BLaER1 treated with 17β-estradiol and CSF1 and Interleukin-3, amounts not matched to agents 10 nM and 100 nM (cell line): ENCODE results near the gene ALG11.
"Not testable (repeated sequence)": the region's sequence is repeated elsewhere in the genome, so short reads cannot be mapped to it uniquely, and the experiment has no call there.

ENCODE experiments used
- H3K27ac ChIP-seq, 11 experiments: shearing (Covaris generic); formaldehyde crosslinking; 2 replicates each; pipeline ENCODE4 v1.8.1; 2022
- H3K27me3 ChIP-seq, 11 experiments: shearing (Covaris generic); formaldehyde crosslinking; 2 replicates each; pipeline ENCODE4 v1.8.1; 2022
- H3K36me3 ChIP-seq, 11 experiments: shearing (Covaris generic); formaldehyde crosslinking; 2 replicates each; pipeline ENCODE4 v1.8.1; 2022
- H3K4me1 ChIP-seq, 10 experiments: shearing (Covaris generic); formaldehyde crosslinking; 2 replicates each; pipeline ENCODE4 v1.8.1; 2022
- H3K4me2 ChIP-seq, 11 experiments: shearing (Covaris generic); formaldehyde crosslinking; 2 replicates each; pipeline ENCODE4 v1.8.1; 2022
- H3K4me3 ChIP-seq, 10 experiments: shearing (Covaris generic); formaldehyde crosslinking; 2 replicates each; pipeline ENCODE4 v1.8.1; 2022
- H3K9ac ChIP-seq, 11 experiments: shearing (Covaris generic); formaldehyde crosslinking; 2 replicates each; pipeline ENCODE4 v1.8.1; 2022
- H3K9me3 ChIP-seq, 11 experiments: shearing (Covaris generic); formaldehyde crosslinking; replicated peaks in 1 of 11; 2 replicates each; pipeline ENCODE4 v1.8.1; 2022
- H4K20me1 ChIP-seq, 11 experiments: shearing (Covaris generic); formaldehyde crosslinking; 2 replicates each; pipeline ENCODE4 v1.8.1; 2022
- Cebpa-rat ChIP-seq, 11 experiments: shearing (Covaris generic); IDR thresholded peaks; 2 replicates each; pipeline ENCODE4 v1.8.1; 2022

Gene ALG11

DNA sequence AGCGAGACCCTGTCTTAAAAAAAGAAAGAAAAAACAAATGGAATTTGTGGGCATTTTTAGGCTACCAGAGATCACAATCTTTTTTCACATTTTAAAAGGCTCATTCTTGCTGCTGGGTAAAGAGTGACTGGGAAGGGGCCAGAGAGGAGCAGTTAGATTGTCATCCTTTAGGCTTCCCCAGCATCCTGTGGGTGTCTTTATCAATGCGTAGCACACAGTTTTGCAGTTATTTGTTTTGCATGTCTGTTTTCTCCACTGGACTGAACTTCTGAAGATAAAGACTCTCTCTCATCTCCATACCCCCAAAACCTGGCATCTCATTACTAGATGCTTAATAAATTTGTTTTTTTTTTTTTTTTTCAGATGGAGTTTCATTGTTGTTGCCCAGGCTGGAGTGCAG is 10.2 kb downstream of the ALG11 start:
- H3K4me3 ChIP-seq: no peak overlapping the region
- H3K4me2 ChIP-seq: no peak overlapping the region
- peaks cover 90 to 100% (median 95%) of the 10 kb centered on the region in 11 experiments for H3K36me3 ChIP-seq
- H3K4me1 ChIP-seq: no peaks in the 10 kb centered on the region
- no peak overlapping the region for H3K27ac ChIP-seq
- no peaks in the 10 kb centered on the region for H3K27me3 ChIP-seq
- H4K20me1 ChIP-seq: peaks cover 0 to 49% (median 14%) of the 10 kb centered on the region in 11 experiments; a peak in 9 of 22 replicates
- no peak for TF ChIP-seq Cebpa-rat (IDR thresholded peaks at IDR 0.05)
- no peak overlapping the region for H3K9ac ChIP-seq
- H3K9me3 ChIP-seq: no peaks in the 10 kb centered on the region; a peak in 1 of 22 replicates

GRCh38 chr13:52024481-52024880 is 12.3 kb downstream of the ALG11 start, which contains the start of gene UTP14C:
Gene UTP14C, plus strand, starts transcription at chr13:52024691. Its CDS starts 4,114 bp downstream, at chr13:52028805.
- H3K27ac ChIP-seq: no peak within 1 kb of the TSS
- no peak for TF ChIP-seq Cebpa-rat (IDR thresholded peaks at IDR 0.05)
- H3K4me2 ChIP-seq: no peak within 1 kb of the TSS
- no peaks in the 10 kb centered on the region; a peak in 1 of 22 replicates for H3K9me3 ChIP-seq
- peaks cover 0 to 40% (median 9%) of the 10 kb centered on the region in 11 experiments; a peak in 8 of 22 replicates for H4K20me1 ChIP-seq
- H3K4me3 ChIP-seq: no peak within 1 kb of the TSS
- no peaks in the 10 kb centered on the region for H3K4me1 ChIP-seq
- no peak within 1 kb of the TSS for H3K9ac ChIP-seq
- H3K36me3 ChIP-seq: peaks cover 91 to 100% (median 97%) of the 10 kb centered on the region in 11 experiments
- H3K27me3 ChIP-seq: no peaks in the 10 kb centered on the region

GRCh38 chr13:52025475-52026245 is 13.5 kb downstream of the ALG11 start:
- Histone ChIP-seq H3K27me3 (no peaks in the 10 kb centered on the region), H3K36me3 (peaks cover 80 to 100% (median 95%) of the 10 kb centered on the region in 11 experiments), H4K20me1 (peaks cover 0 to 34% (median 9%) of the 10 kb centered on the region in 11 experiments; a peak in 7 of 22 replicates), H3K9ac (no peak overlapping the region), H3K4me2 (no peak overlapping the region), H3K9me3 (peaks cover 0 to 4% (median 0%) of the 10 kb centered on the region in 11 experiments; a peak in 1 of 22 replicates), H3K27ac (no peak overlapping the region), H3K4me1 (no peaks in the 10 kb centered on the region), H3K4me3 (no peak overlapping the region)
- TF ChIP-seq Cebpa-rat (IDR thresholded peaks at IDR 0.05): no peak

DNA sequence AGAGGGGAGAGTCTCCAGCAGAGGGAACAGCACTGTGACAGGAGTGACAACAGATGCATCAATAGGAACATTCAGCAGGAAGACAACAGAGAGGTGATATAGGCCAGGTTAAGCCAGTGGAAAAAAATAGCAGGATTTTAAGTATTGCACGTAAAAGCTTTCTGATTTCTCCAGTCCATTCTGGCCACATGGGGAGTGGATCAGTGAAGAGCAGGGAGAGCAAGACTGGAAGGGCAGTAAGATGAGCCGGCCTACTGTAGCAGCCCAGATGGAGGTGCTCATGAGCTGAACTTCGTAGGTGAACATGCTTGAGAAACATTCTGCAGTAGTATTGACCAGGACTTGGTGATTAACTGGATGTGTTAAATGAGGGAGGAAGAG is 14.0 kb downstream of the ALG11 start:
- no peak overlapping the region for H3K4me3 ChIP-seq
- H3K36me3 ChIP-seq: peaks cover 74 to 100% (median 94%) of the 10 kb centered on the region in 11 experiments
- no peak overlapping the region for H3K4me2 ChIP-seq
- H3K9me3 ChIP-seq: peaks cover 0 to 4% (median 0%) of the 10 kb centered on the region in 11 experiments; a peak in 1 of 22 replicates
- H4K20me1 ChIP-seq: peaks cover 0 to 28% (median 9%) of the 10 kb centered on the region in 11 experiments; a peak in 7 of 22 replicates
- no peak overlapping the region for H3K9ac ChIP-seq
- no peak for TF ChIP-seq Cebpa-rat (IDR thresholded peaks at IDR 0.05)
- no peaks in the 10 kb centered on the region for H3K27me3 ChIP-seq
- H3K4me1 ChIP-seq: no peaks in the 10 kb centered on the region
- no peak overlapping the region for H3K27ac ChIP-seq

DNA sequence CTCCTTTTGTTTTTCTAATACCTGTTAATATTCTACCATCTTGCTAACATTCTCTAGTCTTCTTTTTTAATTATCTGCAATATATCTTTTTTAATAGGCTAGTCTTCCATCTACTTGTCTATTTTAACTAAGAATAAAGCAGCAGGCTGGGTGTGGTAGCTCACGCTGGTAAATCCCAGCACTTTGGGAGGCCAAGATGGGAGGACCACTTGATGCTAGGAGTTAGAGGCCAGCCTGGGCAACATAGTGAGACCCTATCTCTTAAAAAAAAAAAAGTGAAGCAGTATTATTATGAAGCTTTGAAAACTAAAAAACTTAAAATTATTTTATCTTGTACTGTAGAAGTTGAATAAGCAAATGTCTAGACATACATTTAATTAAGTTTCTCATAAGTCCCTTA is 15.6 kb downstream of the ALG11 start:
- Histone ChIP-seq H3K4me2 (no peak overlapping the region), H3K4me1 (no peaks in the 10 kb centered on the region), H3K27ac (no peak overlapping the region), H3K27me3 (no peaks in the 10 kb centered on the region), H3K9ac (no peak overlapping the region), H3K36me3 (peaks cover 62 to 90% (median 79%) of the 10 kb centered on the region in 11 experiments), H3K9me3 (peaks cover 0 to 4% (median 0%) of the 10 kb centered on the region in 11 experiments; a peak in 1 of 22 replicates), H3K4me3 (no peak overlapping the region), H4K20me1 (peaks cover 0 to 20% (median 8%) of the 10 kb centered on the region in 11 experiments; a peak in 6 of 22 replicates)
- TF ChIP-seq Cebpa-rat (IDR thresholded peaks at IDR 0.05): no peak

GRCh38 chr13:52029569-52029968 is 17.4 kb downstream of the ALG11 start:
- no peak overlapping the region for H3K9ac ChIP-seq
- H3K4me1 ChIP-seq: no peaks in the 10 kb centered on the region
- H4K20me1 ChIP-seq: peaks cover 0 to 20% (median 8%) of the 10 kb centered on the region in 11 experiments; a peak in 6 of 22 replicates
- no peak for TF ChIP-seq Cebpa-rat (IDR thresholded peaks at IDR 0.05)
- H3K27ac ChIP-seq: no peak overlapping the region
- no peak overlapping the region for H3K4me2 ChIP-seq
- peaks cover 44 to 72% (median 62%) of the 10 kb centered on the region in 11 experiments for H3K36me3 ChIP-seq
- H3K4me3 ChIP-seq: no peak overlapping the region
- no peaks in the 10 kb centered on the region for H3K27me3 ChIP-seq
- H3K9me3 ChIP-seq: peaks cover 0 to 4% (median 0%) of the 10 kb centered on the region in 11 experiments; a peak in 1 of 22 replicates

GRCh38 chr13:52030401-52030800 is 18.2 kb downstream of the ALG11 start:
- H3K4me2 ChIP-seq, H3K9me3 ChIP-seq, H3K27ac ChIP-seq, H3K9ac ChIP-seq, H3K4me1 ChIP-seq, H3K4me3 ChIP-seq, H3K27me3 ChIP-seq: not testable (repeated sequence)
- Histone ChIP-seq H4K20me1 (peaks cover 0 to 16% (median 8%) of the 10 kb centered on the region in 11 experiments; a peak in 6 of 22 replicates), H3K36me3 (peaks cover 36 to 64% (median 54%) of the 10 kb centered on the region in 11 experiments)

DNA sequence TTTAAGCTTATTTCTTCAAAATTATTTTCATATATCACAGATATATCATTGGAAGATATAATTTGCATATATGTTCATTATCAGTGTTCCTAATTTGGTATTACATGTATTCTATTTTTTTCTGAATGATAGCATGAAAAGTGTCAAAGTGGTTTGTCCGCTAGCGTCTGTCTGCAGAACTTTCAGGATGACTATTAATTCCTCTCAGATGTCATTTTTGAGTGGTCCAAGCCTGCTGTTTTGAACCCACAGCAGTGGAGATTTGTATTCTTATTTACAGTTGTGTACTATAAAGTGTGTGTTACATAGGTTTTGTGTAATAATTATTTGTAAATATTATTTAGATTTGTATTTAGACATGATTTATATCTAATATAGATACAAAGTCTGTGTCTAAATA is 20.8 kb downstream of the ALG11 start:
- H3K4me3 ChIP-seq: no peak overlapping the region
- no peak overlapping the region for H3K4me2 ChIP-seq
- no peaks in the 10 kb centered on the region for H3K27me3 ChIP-seq
- no peak overlapping the region for H3K9ac ChIP-seq
- peaks cover 0 to 8% (median 0%) of the 10 kb centered on the region in 11 experiments; a peak in 2 of 22 replicates for H4K20me1 ChIP-seq
- no peaks in the 10 kb centered on the region for H3K4me1 ChIP-seq
- peaks cover 13 to 40% (median 28%) of the 10 kb centered on the region in 11 experiments for H3K36me3 ChIP-seq
- TF ChIP-seq Cebpa-rat (IDR thresholded peaks at IDR 0.05): no peak
- 0 out of 22 replicates have a peak, but pooled peaks cover 0 to 4% (median 0%) of the 10 kb centered on the region in 11 experiments for H3K9me3 ChIP-seq
- no peak overlapping the region for H3K27ac ChIP-seq

GRCh38 chr13:52034616-52035226 is 22.5 kb downstream of the ALG11 start:
- no peak overlapping the region for H3K27ac ChIP-seq
- peaks cover 0 to 23% (median 12%) of the 10 kb centered on the region in 11 experiments; a peak in 17 of 22 replicates for H3K36me3 ChIP-seq
- H3K27me3 ChIP-seq: no peaks in the 10 kb centered on the region
- 0 out of 22 replicates have a peak, but pooled peaks cover 0 to 4% (median 0%) of the 10 kb centered on the region in 11 experiments for H3K9me3 ChIP-seq
- H4K20me1 ChIP-seq: peaks cover 0 to 8% (median 0%) of the 10 kb centered on the region in 11 experiments; a peak in 2 of 22 replicates
- H3K4me2 ChIP-seq: no peak overlapping the region
- H3K9ac ChIP-seq: no peak overlapping the region
- TF ChIP-seq Cebpa-rat (IDR thresholded peaks at IDR 0.05): no peak
- no peaks in the 10 kb centered on the region for H3K4me1 ChIP-seq
- H3K4me3 ChIP-seq: no peak overlapping the region
